Endothelial cell of umbilical vein (primary cell): ENCODE results near the gene CDCA5. TPM values are rescaled to one million over a fixed set of nuclear protein-coding genes. Genes with fewer than 3 reads are reported as not detected.

Experiments used
- BruUV-seq: library from RNA; stranded (reverse); fragments of 400-500 nt; replicated peaks from 2 replicates; lab custom pipeline; 2021; lab: Mats Ljungman, UMichigan
- CTCF ChIA-PET: fragments of 300-600, 350-600 bp; sonication (Branson Sonifier 250); formaldehyde crosslinking; loops from one replicate; lab custom pipeline; 2021; ENCODE audit warnings: antibody characterized with exemption, inconsistent platforms; lab: Charles Lee
- POLR2A ChIA-PET: fragments of 300-600, 350-600 bp; sonication (Branson Sonifier 250); formaldehyde crosslinking; loops from one replicate; lab custom pipeline; 2021; ENCODE audit warnings: antibody characterized with exemption, inconsistent platforms; lab: Charles Lee
- DNase-seq: peaks from one replicate; pipeline ENCODE4 v3.0.0-alpha.2; 2011; ENCODE audit warnings: low read depth, low spot score
- FAIRE-seq: peaks from 2 replicates; lab custom pipeline; 2011; peaks lifted over from hg19 to GRCh38; lab: Jason Lieb, UNC
- H2AFZ ChIP-seq: 2 replicates; pipeline ENCODE4 v1.6.0; 2012; ENCODE audit warnings: low read depth, low read length, control low read depth, inconsistent platforms
- H3K27ac ChIP-seq: 2 replicates; pipeline ENCODE4 v1.5.1; 2011; ENCODE audit warnings: low read depth, mild to moderate bottlenecking, control low read depth, low read length, moderate library complexity; ENCODE audit not compliant: insufficient read depth
- H3K27me3 ChIP-seq, 2 experiments: 2 replicates each; pipeline versions ENCODE4 v1.6.0 to v1.6.1; 2011; ENCODE audit warnings: low read length in 2 of 2, mixed read lengths in 1 of 2; ENCODE audit not compliant: control insufficient read depth in 2 of 2, insufficient read depth in 2 of 2
- H3K36me3 ChIP-seq, 2 experiments: 2 replicates in 1 of 2; 3 replicates in 1 of 2; pipeline ENCODE4 v1.5.1; 2011; ENCODE audit warnings: low read length in 2 of 2, mild to moderate bottlenecking in 1 of 2, moderate library complexity in 1 of 2; ENCODE audit not compliant: control insufficient read depth in 2 of 2, insufficient read depth in 2 of 2; ENCODE audit errors: extremely low read depth in 1 of 2
- H3K4me1 ChIP-seq: 3 replicates; pipeline ENCODE4 v1.5.1; 2011; ENCODE audit warnings: mild to moderate bottlenecking, low read length; ENCODE audit not compliant: control insufficient read depth, insufficient read depth; ENCODE audit errors: extremely low read depth
- H3K4me2 ChIP-seq: 2 replicates; pipeline ENCODE4 v1.6.1; 2011; ENCODE audit warnings: low read length, control low read depth, mixed read lengths; ENCODE audit not compliant: insufficient read depth
- H3K4me3 ChIP-seq, 3 experiments: fragments of 200-600 bp in 1 of 3; sonication (generic), shearing (Covaris generic) in 1 of 3; replicated peaks in 1 of 3; 2 replicates each; pipeline ENCODE4 v1.5.1; 2011 to 2016; ENCODE audit warnings: control low read depth in 3 of 3, low read length in 3 of 3, mild to moderate bottlenecking in 2 of 3, inconsistent platforms in 1 of 3, low read depth in 1 of 3, moderate library complexity in 1 of 3; ENCODE audit not compliant: insufficient read depth in 1 of 3
- H3K79me2 ChIP-seq: 2 replicates; pipeline ENCODE4 v1.6.0; 2012; ENCODE audit warnings: low read length, inconsistent platforms; ENCODE audit not compliant: control insufficient read depth, insufficient read depth
- H3K9ac ChIP-seq: replicated peaks from 2 replicates; pipeline ENCODE3; 2011; ENCODE audit warnings: low read length, control low read depth; ENCODE audit not compliant: insufficient read depth; ENCODE audit errors: extremely low read depth
- H3K9me1 ChIP-seq: replicated peaks from 3 replicates; pipeline ENCODE4 v1.6.0; 2011; ENCODE audit warnings: mild to moderate bottlenecking, low read length; ENCODE audit not compliant: control insufficient read depth, insufficient read depth; ENCODE audit errors: extremely low read depth
- H3K9me3 ChIP-seq: replicated peaks from 2 replicates; pipeline ENCODE4 v1.5.1; 2012; ENCODE audit warnings: low read length, inconsistent platforms; ENCODE audit not compliant: control insufficient read depth, insufficient read depth
- H4K20me1 ChIP-seq: replicated peaks from 2 replicates; pipeline ENCODE3; 2011; ENCODE audit warnings: mild to moderate bottlenecking, low read length; ENCODE audit not compliant: control insufficient read depth, insufficient read depth; ENCODE audit errors: extremely low read depth
- CTCF ChIP-seq, 2 donors: IDR thresholded peaks; 1 replicate in 1 of 2; 2 replicates in 1 of 2; pipeline ENCODE4 v1.5.1; 2011; ENCODE audit warnings: low read length in 2 of 2, mild to moderate bottlenecking in 2 of 2, moderate library complexity in 2 of 2, control low read depth in 1 of 2, inconsistent platforms in 1 of 2, low read depth in 1 of 2; ENCODE audit not compliant: insufficient read depth in 1 of 2; ENCODE audit errors: extremely low read depth in 1 of 2
- EZH2 ChIP-seq: IDR thresholded peaks from 2 replicates; pipeline ENCODE4 v1.6.1; 2012; ENCODE audit warnings: borderline replicate concordance, low read depth, mild to moderate bottlenecking, moderate library complexity, low read length, inconsistent platforms; ENCODE audit not compliant: severe bottlenecking
- GATA2 ChIP-seq: IDR thresholded peaks from 2 replicates; pipeline ENCODE4 v1.7.0; 2011; ENCODE audit warnings: low read depth, mild to moderate bottlenecking, moderate library complexity, mixed read lengths, low read length; ENCODE audit not compliant: insufficient read length, insufficient read depth
- MAX ChIP-seq: IDR thresholded peaks from 2 replicates; pipeline ENCODE4 v1.6.1; 2011; ENCODE audit not compliant: insufficient read depth, insufficient read length
- dilution Hi-C: fragments of 300-500 bp; cut with MboI; formaldehyde crosslinking; loops from one replicate; pipeline ENCODE4 v1.15.0; 2019; ENCODE audit warnings: low sequenced_read_pairs; ENCODE audit not compliant: extremely low pct_ligation_motif_present
- intact Hi-C: fragments of 100-400 bp; cut with micrococcal nuclease; formaldehyde crosslinking; loops from one replicate; pipeline ENCODE4 v1.10.0; 2022
- polyA plus RNA-seq, 4 experiments: library from polyadenylated mRNA; depleted of rRNA in 3 of 4; stranded (reverse) in 3 of 4; unstranded in 1 of 4; fragments of >200 nt; gene quantifications; 2 replicates each; pipeline versions ENCODE4 v1.2.1 to v1.2.3, GENCODE V29; 2011 to 2012; ENCODE audit warnings: missing spikeins in 1 of 4
- total RNA-seq: library from RNA; stranded (reverse); gene quantifications from 2 replicates; pipeline ENCODE4 v1.2.3, GENCODE V29; 2021

The CDCA5 gene
- total and polyA plus RNA-seq, 2 donors (not counting 3 experiments of a cell fraction or from before 2014, with no cell fraction given) = 16.4 to 35.7 TPM

- DNase-seq (peak; percentile 28), FAIRE-seq (no peak)
- Histone ChIP-seq H3K27ac (no peak overlapping the region), H3K4me3 (no peak overlapping the region), H3K4me2 (no peak overlapping the region), H3K9me3 (no peaks in the 10 kb centered on the region), H4K20me1 (no peaks in the 10 kb centered on the region), H3K9me1 (no peaks in the 10 kb centered on the region), H3K79me2 (no peaks in the 10 kb centered on the region), H2AFZ (no peak overlapping the region), H3K9ac (no peak overlapping the region), H3K36me3 (no peaks in the 10 kb centered on the region), H3K27me3 (no peaks in the 10 kb centered on the region), H3K4me1 (no peaks in the 10 kb centered on the region)
- dilution Hi-C loops (no loop called here), intact Hi-C loops (loop anchor here (1.0 to 2.0 kb wide), 2 partner anchors 33 to 46 kb away; partner anchors contain the start of gene ARL2)
- CTCF ChIA-PET = interaction anchor here (0.6 kb wide), 1 partner anchor 14 kb away, joined by 3 read pairs; no protein-coding TSS in a partner anchor
- POLR2A ChIA-PET = no interaction called here
- TF ChIP-seq MAX = no peak
- peak; percentile 40 to 50 for TF ChIP-seq CTCF (IDR thresholded peaks at IDR 0.05; ENCODE audit: extremely low read depth in 1 of 2, insufficient read depth in 1 of 2, low read depth in 1 of 2, low read length in 2 of 2)
- no peak for TF ChIP-seq EZH2
- no peak for TF ChIP-seq GATA2
- BruUV-seq = no TSS peak
These were observed 22.9 kb downstream of the CDCA5 start for GRCh38 chr11:65060913-65061408.
